HG03342 (cell line): ENCODE measurements around the gene NF1.
"Not testable (repeated sequence)": the region's sequence is repeated elsewhere in the genome, so short reads cannot be mapped to it uniquely, and the experiment has no call there.

Experiments used
- ATAC-seq: cut with Tn5 transposase; IDR thresholded peaks from one replicate; pipeline ENCODE4 v1.9.1; 2021; ENCODE audit warnings: mild to moderate bottlenecking, moderate library complexity; ENCODE audit not compliant: unreplicated experiment

Gene NF1

GRCh38 chr17:31094600-31095235 lies at the start of gene NF1:
NF1 (plus strand) TSS chr17:31094977; CDS start chr17:31095310, 333 bp downstream.
- ATAC-seq, result no peak

GRCh38 chr17:31046856-31047425 lies 47.8 kb upstream of the NF1 start:
- ATAC-seq, result not testable (repeated sequence)

- no peak for ATAC-seq
These were observed 46.6 kb upstream of the NF1 start for GRCh38 chr17:31048142-31048541.

- ATAC-seq, result no peak
These were observed 46.0 kb upstream of the NF1 start for GRCh38 chr17:31048780-31049179.

- no peak for ATAC-seq
These were observed 43.8 kb upstream of the NF1 start for GRCh38 chr17:31050948-31051347.

- ATAC-seq, result no peak
These were observed 43.3 kb upstream of the NF1 start for GRCh38 chr17:31051506-31051905.

- ATAC-seq, result no peak
These were observed 42.4 kb upstream of the NF1 start for GRCh38 chr17:31052187-31052889.

- no peak for ATAC-seq
These were observed 41.7 kb upstream of the NF1 start for GRCh38 chr17:31053071-31053470.

GRCh38 chr17:31054761-31055160 lies 40.0 kb upstream of the NF1 start:
- ATAC-seq, result no peak

- no peak for ATAC-seq
These were observed 35.8 kb upstream of the NF1 start for GRCh38 chr17:31058976-31059375.

GRCh38 chr17:31060791-31061550 lies 33.8 kb upstream of the NF1 start:
- ATAC-seq, result no peak

- ATAC-seq, result no peak
These were observed 33.1 kb upstream of the NF1 start for GRCh38 chr17:31061678-31062077.

GRCh38 chr17:31062346-31062745 lies 32.4 kb upstream of the NF1 start:
- ATAC-seq, result no peak

- no peak for ATAC-seq
These were observed 30.1 kb upstream of the NF1 start for GRCh38 chr17:31064707-31065106.

GRCh38 chr17:31067691-31068184 lies 27.0 kb upstream of the NF1 start:
- no peak for ATAC-seq

- no peak for ATAC-seq
These were observed 26.5 kb upstream of the NF1 start for GRCh38 chr17:31068291-31068690.

GRCh38 chr17:31072186-31072585 lies 22.6 kb upstream of the NF1 start:
- no peak for ATAC-seq

GRCh38 chr17:31073411-31073810 lies 21.4 kb upstream of the NF1 start:
- ATAC-seq, result no peak

- no peak for ATAC-seq
These were observed 19.8 kb upstream of the NF1 start for GRCh38 chr17:31074772-31075555.

- no peak for ATAC-seq
These were observed 16.5 kb upstream of the NF1 start for GRCh38 chr17:31078290-31078689.

- no peak for ATAC-seq
These were observed 15.0 kb upstream of the NF1 start for GRCh38 chr17:31079731-31080130.
